ENCODE data around the gene SPOCK1. TPM values are rescaled to one million over a fixed set of nuclear protein-coding genes. Genes with fewer than 3 reads are reported as not detected.

SPOCK1 gene
- polyA plus RNA-seq, 2 of the 4 experiments (the other 2 are of a cell fraction) = 28.9 to 40.8 TPM

GRCh38 chr5:137035480-137035878, 463.6 kb downstream of the SPOCK1 start:
- Histone ChIP-seq H3K27ac (no peak overlapping the region), H3K9me3 (no peaks in the 10 kb centered on the region), H3K4me3 (no peak overlapping the region), H3K4me2 (no peak overlapping the region), H3K4me1 (no peaks in the 10 kb centered on the region)
- ChIA-PET POLR2A (no interaction called here), CTCF (interaction anchor here (1.2 kb wide), 1 partner anchor 21 kb away, joined by 3 read pairs; no protein-coding TSS in a partner anchor)
- ATAC-seq (0 out of 6 replicates have a peak, but pooled peaks of 1 of the 2 experiments have one; percentile 26), DNase-seq (ENCODE audit: low read depth in 1 of 2, low spot score in 1 of 2) (no peak), FAIRE-seq (no peak)
- no CpG with 5 or more reads among the region's 1 CpG for WGBS (ENCODE audit: missing lambda C conversion rate)
- no peak for TF ChIP-seq BHLHE40 (IDR thresholded peaks at IDR 0.05; ENCODE audit: low read depth, low read length)
- no peak for TF ChIP-seq PHF8 (IDR thresholded peaks at IDR 0.05; ENCODE audit: borderline replicate concordance, low read depth)
- no peak for TF ChIP-seq MYC (IDR thresholded peaks at IDR 0.05; ENCODE audit: borderline replicate concordance, low read length)
- TF ChIP-seq, protein P1, sequence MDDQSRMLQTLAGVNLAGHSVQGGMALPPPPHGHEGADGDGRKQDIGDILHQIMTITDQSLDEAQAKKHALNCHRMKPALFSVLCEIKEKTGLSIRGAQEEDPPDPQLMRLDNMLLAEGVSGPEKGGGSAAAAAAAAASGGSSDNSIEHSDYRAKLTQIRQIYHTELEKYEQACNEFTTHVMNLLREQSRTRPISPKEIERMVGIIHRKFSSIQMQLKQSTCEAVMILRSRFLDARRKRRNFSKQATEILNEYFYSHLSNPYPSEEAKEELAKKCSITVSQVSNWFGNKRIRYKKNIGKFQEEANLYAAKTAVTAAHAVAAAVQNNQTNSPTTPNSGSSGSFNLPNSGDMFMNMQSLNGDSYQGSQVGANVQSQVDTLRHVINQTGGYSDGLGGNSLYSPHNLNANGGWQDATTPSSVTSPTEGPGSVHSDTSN (IDR thresholded peaks at IDR 0.05) = no peak
- TF ChIP-seq RNF2 (IDR thresholded peaks at IDR 0.05; ENCODE audit: borderline replicate concordance, low read depth) = no peak
- TF ChIP-seq CHD2 (IDR thresholded peaks at IDR 0.05; ENCODE audit: low read length, partially characterized antibody) = no peak
- TF ChIP-seq MAZ (IDR thresholded peaks at IDR 0.05; ENCODE audit: borderline replicate concordance, low read depth, low read length) = no peak
- TF ChIP-seq MAFK (IDR thresholded peaks at IDR 0.05; ENCODE audit: partially characterized antibody) = no peak
- no peak for TF ChIP-seq CTCF (IDR thresholded peaks at IDR 0.05)
- TF ChIP-seq, protein P2, sequence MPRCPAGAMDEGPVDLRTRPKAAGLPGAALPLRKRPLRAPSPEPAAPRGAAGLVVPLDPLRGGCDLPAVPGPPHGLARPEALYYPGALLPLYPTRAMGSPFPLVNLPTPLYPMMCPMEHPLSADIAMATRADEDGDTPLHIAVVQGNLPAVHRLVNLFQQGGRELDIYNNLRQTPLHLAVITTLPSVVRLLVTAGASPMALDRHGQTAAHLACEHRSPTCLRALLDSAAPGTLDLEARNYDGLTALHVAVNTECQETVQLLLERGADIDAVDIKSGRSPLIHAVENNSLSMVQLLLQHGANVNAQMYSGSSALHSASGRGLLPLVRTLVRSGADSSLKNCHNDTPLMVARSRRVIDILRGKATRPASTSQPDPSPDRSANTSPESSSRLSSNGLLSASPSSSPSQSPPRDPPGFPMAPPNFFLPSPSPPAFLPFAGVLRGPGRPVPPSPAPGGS (IDR thresholded peaks at IDR 0.05) = no peak
- TF ChIP-seq POLR2AphosphoS2 (conservative IDR thresholded peaks at IDR 0.05; ENCODE audit: low read length) = no peak
- TF ChIP-seq, protein P3, sequence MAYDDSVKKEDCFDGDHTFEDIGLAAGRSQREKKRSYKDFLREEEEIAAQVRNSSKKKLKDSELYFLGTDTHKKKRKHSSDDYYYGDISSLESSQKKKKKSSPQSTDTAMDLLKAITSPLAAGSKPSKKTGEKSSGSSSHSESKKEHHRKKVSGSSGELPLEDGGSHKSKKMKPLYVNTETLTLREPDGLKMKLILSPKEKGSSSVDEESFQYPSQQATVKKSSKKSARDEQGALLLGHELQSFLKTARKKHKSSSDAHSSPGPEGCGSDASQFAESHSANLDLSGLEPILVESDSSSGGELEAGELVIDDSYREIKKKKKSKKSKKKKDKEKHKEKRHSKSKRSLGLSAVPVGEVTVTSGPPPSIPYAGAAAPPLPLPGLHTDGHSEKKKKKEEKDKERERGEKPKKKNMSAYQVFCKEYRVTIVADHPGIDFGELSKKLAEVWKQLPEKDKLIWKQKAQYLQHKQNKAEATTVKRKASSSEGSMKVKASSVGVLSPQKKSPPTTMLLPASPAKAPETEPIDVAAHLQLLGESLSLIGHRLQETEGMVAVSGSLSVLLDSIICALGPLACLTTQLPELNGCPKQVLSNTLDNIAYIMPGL (CRISPR knock-in tag; IDR thresholded peaks at IDR 0.05; ENCODE audit: borderline replicate concordance) = no peak
- TF ChIP-seq NFE2L2 (conservative IDR thresholded peaks at IDR 0.05; ENCODE audit: low read length) = no peak
- TF ChIP-seq POLR2A (IDR thresholded peaks at IDR 0.05; ENCODE audit: low read length) = no peak
- no peak for TF ChIP-seq RFX5 (IDR thresholded peaks at IDR 0.05)
- TF ChIP-seq FOSL2 (IDR thresholded peaks at IDR 0.05) = no peak
- TF ChIP-seq FOSL2 (CRISPR knock-in tag; IDR thresholded peaks at IDR 0.05) = no peak
- no peak for TF ChIP-seq NR3C1 (IDR thresholded peaks at IDR 0.05)
- TF ChIP-seq E2F6 (IDR thresholded peaks at IDR 0.05; ENCODE audit: borderline replicate concordance, low read depth) = no peak

DNA sequence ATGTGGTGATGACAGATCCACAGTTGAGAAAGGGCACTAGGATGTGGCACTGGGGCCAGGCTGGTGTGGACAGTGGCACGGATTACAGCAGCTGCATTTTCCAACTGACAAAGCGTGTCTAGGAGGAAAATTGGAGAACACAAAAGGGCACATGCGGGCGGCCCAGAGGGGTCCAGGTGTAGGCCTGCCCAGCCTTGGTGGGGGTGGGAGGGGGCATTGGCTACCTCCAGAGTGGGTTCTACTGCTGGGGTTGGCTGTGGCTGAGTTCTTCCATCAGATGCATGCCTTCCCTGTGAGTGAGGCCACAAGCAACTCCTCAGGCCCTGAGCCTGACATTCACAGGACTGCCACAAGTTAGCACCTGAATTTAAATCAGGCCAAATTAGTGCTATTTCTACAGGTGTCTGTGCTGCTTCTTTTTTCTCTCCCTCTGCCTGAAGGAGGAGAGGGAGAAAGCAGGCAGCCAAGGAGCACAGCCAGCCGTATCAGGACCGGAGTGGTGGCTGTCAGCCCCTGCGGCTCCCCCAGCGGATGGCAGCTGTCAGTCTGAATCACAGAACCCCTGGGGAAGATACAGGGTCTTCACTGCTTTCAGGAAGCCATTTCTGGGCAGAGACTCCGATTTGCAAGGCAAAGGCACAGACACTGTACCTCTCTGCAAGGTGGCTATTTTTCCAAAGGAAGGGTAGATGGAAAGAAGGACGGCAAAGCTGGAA, 464.2 kb downstream of the SPOCK1 start:
- POLR2A ChIA-PET = no interaction called here
- H3K4me3 ChIP-seq = no peak overlapping the region
- ATAC-seq = no peak
- WGBS (ENCODE audit: missing lambda C conversion rate) = 66% methylated on average over 10 of the region's 10 CpGs
- no peak for FAIRE-seq
- H3K9me3 ChIP-seq = no peaks in the 10 kb centered on the region
- no peak overlapping the region for H3K4me2 ChIP-seq
- H3K4me1 ChIP-seq = no peaks in the 10 kb centered on the region
- no peak overlapping the region for H3K27ac ChIP-seq
- CTCF ChIA-PET = interaction anchor here (1.2 kb wide), 1 partner anchor 22 kb away, joined by 3 read pairs; no protein-coding TSS in a partner anchor
- TF ChIP-seq HOXB13 (CRISPR knock-in tag; IDR thresholded peaks at IDR 0.05; ENCODE audit: low read depth) (no peak), ELK1 (IDR thresholded peaks at IDR 0.05; ENCODE audit: low read depth, low read length) (no peak), KDM1A (IDR thresholded peaks at IDR 0.05; ENCODE audit: low read depth) (no peak), BHLHE40 (IDR thresholded peaks at IDR 0.05; ENCODE audit: low read depth, low read length) (no peak), SMC3 (IDR thresholded peaks at IDR 0.05) (no peak), PHF8 (IDR thresholded peaks at IDR 0.05; ENCODE audit: borderline replicate concordance, low read depth) (no peak), CBX2 (IDR thresholded peaks at IDR 0.05; ENCODE audit: borderline replicate concordance, low read depth) (no peak), POLR2AphosphoS2 (conservative IDR thresholded peaks at IDR 0.05; ENCODE audit: low read length) (no peak)
- DNase-seq (ENCODE audit: low read depth in 1 of 2, low spot score in 1 of 2) = no peak
